Measurements from ENCODE around the gene SYT2. TPM values are rescaled to one million over a fixed set of nuclear protein-coding genes. Genes with fewer than 3 reads are reported as not detected.

The SYT2 gene
- total and polyA plus RNA-seq, 9 of the 15 experiments (the other 6 are each of a cell fraction or from before 2014, with no cell fraction given), result not detected

- Histone ChIP-seq H3K27ac (ENCODE audit: extremely low read depth, low read depth, low read length) (no peak overlapping the region), H3K79me2 (ENCODE audit: control insufficient read depth, insufficient read depth, low read length) (no peaks in the 10 kb centered on the region), H3K4me3 (no peak overlapping the region), H3K4me2 (ENCODE audit: insufficient read depth, low read length) (no peak overlapping the region), H3K9me1 (ENCODE audit: control insufficient read depth, insufficient read depth, low read length) (no peaks in the 10 kb centered on the region), H3K36me3 (ENCODE audit: control insufficient read depth, insufficient read depth, low read length) (no peaks in the 10 kb centered on the region), H3K27me3 (ENCODE audit: control insufficient read depth in 2 of 2, insufficient read depth in 2 of 2, low read length in 2 of 2) (peaks cover 21 to 56% of the 10 kb centered on the region in 2 experiments; a peak in 3 of 5 replicates), H4K20me1 (replicated peaks; ENCODE audit: control insufficient read depth, insufficient read depth, low read length) (no peaks in the 10 kb centered on the region), H3K4me1 (replicated peaks in 1 of 2; ENCODE audit: control insufficient read depth in 2 of 2, insufficient read depth in 2 of 2, low read length in 2 of 2) (no peaks in the 10 kb centered on the region), H3K9ac (ENCODE audit: insufficient read depth in 1 of 2, low read depth in 2 of 2, low read length in 2 of 2) (no peak overlapping the region), H2AFZ (ENCODE audit: low read depth, low read length) (no peak overlapping the region), H3K9me3 (replicated peaks; ENCODE audit: control insufficient read depth, insufficient read depth, low read depth, low read length) (no peaks in the 10 kb centered on the region)
- 3% methylated on average over 2 of the region's 2 CpGs for WGBS (ENCODE audit: insufficient coverage, low coverage, missing lambda C conversion rate)
- CTCF ChIA-PET (ENCODE audit: low intra/inter-chr PET ratio), result no interaction called here
- FAIRE-seq (no peak), ATAC-seq (no peak), DNase-seq (ENCODE audit: extremely low read depth in 1 of 4, low spot score in 3 of 4) (no peak)
- POLR2A ChIA-PET, result interaction anchor here (0.6 to 1.3 kb wide), 6 partner anchors 12 to 437 kb away, joined by 3 to 6 read pairs (median 4); no protein-coding TSS in a partner anchor
- BruUV-seq (replicated peaks), result no TSS peak
- in situ Hi-C loops (cut with MboI), result no loop called here
- intact Hi-C loops (cut with micrococcal nuclease), result no loop called here
- no peak for TF ChIP-seq DMBX1 (CRISPR knock-in tag; IDR thresholded peaks at IDR 0.05; ENCODE audit: borderline replicate concordance)
- TF ChIP-seq MIER1 (IDR thresholded peaks at IDR 0.05; ENCODE audit: low read depth), result peak; percentile 78
- peak; percentile 89 for TF ChIP-seq REST (IDR thresholded peaks at IDR 0.05; ENCODE audit: borderline replicate concordance)
- no peak for TF ChIP-seq REST (CRISPR knock-in tag; IDR thresholded peaks at IDR 0.05; ENCODE audit: low read depth)
- no peak for TF ChIP-seq STAT5B (CRISPR knock-in tag; IDR thresholded peaks at IDR 0.05)
- TF ChIP-seq RBM39 (optimal IDR thresholded peaks at IDR 0.05; ENCODE audit: low read depth, low read length), result no peak
- TF ChIP-seq ZNF316 (IDR thresholded peaks at IDR 0.05), result no peak
- TF ChIP-seq ZNF655 (CRISPR knock-in tag; IDR thresholded peaks at IDR 0.05), result no peak
- TF ChIP-seq EHMT2 (IDR thresholded peaks at IDR 0.05), result peak; percentile 89
- no peak for TF ChIP-seq ETS1 (conservative IDR thresholded peaks at IDR 0.05; ENCODE audit: control insufficient read depth, low read depth, low read length)
- TF ChIP-seq HLTF (IDR thresholded peaks at IDR 0.05), result no peak
These were observed 29.5 kb downstream of the SYT2 start for GRCh38 chr1:202680586-202681352.
